Measurements from ENCODE around the gene GBX2. TPM values are rescaled to one million over a fixed set of nuclear protein-coding genes. Genes with fewer than 3 reads are reported as not detected.

Gene GBX2
- total and polyA plus RNA-seq, 9 of the 15 experiments (the other 6 are each of a cell fraction or from before 2014, with no cell fraction given) = 0.03 to 0.53 (median 0.27) TPM; not detected in 1

GRCh38 chr2:236169741-236170589, 1.8 kb upstream of the GBX2 start (continued):
- no peak for TF ChIP-seq RERE (CRISPR knock-in tag; IDR thresholded peaks at IDR 0.05; ENCODE audit: borderline replicate concordance)
- no peak for TF ChIP-seq XRCC3 (IDR thresholded peaks at IDR 0.05)
- TF ChIP-seq GTF3C2 (IDR thresholded peaks at IDR 0.05; ENCODE audit: borderline replicate concordance, extremely low read depth, insufficient read length) = no peak
- TF ChIP-seq CTBP1 (IDR thresholded peaks at IDR 0.05; ENCODE audit: borderline replicate concordance) = no peak
- TF ChIP-seq, protein P1, sequence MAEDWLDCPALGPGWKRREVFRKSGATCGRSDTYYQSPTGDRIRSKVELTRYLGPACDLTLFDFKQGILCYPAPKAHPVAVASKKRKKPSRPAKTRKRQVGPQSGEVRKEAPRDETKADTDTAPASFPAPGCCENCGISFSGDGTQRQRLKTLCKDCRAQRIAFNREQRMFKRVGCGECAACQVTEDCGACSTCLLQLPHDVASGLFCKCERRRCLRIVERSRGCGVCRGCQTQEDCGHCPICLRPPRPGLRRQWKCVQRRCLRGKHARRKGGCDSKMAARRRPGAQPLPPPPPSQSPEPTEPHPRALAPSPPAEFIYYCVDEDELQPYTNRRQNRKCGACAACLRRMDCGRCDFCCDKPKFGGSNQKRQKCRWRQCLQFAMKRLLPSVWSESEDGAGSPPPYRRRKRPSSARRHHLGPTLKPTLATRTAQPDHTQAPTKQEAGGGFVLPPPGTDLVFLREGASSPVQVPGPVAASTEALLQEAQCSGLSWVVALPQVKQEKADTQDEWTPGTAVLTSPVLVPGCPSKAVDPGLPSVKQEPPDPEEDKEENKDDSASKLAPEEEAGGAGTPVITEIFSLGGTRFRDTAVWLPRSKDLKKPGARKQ (CRISPR knock-in tag; IDR thresholded peaks at IDR 0.05) = no peak
- no peak for TF ChIP-seq SMC3 (conservative IDR thresholded peaks at IDR 0.05; ENCODE audit: insufficient read depth, low read depth, low read length)
- TF ChIP-seq SRSF7 (optimal IDR thresholded peaks at IDR 0.05; ENCODE audit: low read depth, low read length) = no peak
- no peak for TF ChIP-seq ZFX (CRISPR knock-in tag; IDR thresholded peaks at IDR 0.05)
- TF ChIP-seq ZNF75A (CRISPR knock-in tag; IDR thresholded peaks at IDR 0.05) = no peak
- TF ChIP-seq, protein P2, sequence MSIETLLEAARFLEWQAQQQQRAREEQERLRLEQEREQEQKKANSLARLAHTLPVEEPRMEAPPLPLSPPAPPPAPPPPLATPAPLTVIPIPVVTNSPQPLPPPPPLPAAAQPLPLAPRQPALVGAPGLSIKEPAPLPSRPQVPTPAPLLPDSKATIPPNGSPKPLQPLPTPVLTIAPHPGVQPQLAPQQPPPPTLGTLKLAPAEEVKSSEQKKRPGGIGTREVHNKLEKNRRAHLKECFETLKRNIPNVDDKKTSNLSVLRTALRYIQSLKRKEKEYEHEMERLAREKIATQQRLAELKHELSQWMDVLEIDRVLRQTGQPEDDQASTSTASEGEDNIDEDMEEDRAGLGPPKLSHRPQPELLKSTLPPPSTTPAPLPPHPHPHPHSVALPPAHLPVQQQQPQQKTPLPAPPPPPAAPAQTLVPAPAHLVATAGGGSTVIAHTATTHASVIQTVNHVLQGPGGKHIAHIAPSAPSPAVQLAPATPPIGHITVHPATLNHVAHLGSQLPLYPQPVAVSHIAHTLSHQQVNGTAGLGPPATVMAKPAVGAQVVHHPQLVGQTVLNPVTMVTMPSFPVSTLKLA (conservative IDR thresholded peaks at IDR 0.05) = no peak
- TF ChIP-seq SP1 (CRISPR knock-in tag; IDR thresholded peaks at IDR 0.05) = no peak
- TF ChIP-seq ZNF764 (CRISPR knock-in tag; IDR thresholded peaks at IDR 0.05; ENCODE audit: low read depth) = no peak

Data from K562 (cell line).